NCI-H460 (cell line): ENCODE results near the gene FAM118B. TPM values are rescaled to one million over a fixed set of nuclear protein-coding genes. Genes with fewer than 3 reads are reported as not detected.
"Not testable (repeated sequence)": the region's sequence is repeated elsewhere in the genome, so short reads cannot be mapped to it uniquely, and the experiment has no call there.

Experiments used
- DNase-seq: peaks from one replicate; pipeline ENCODE4 v3.0.0-alpha.2; 2016; ENCODE audit warnings: low read depth; ENCODE audit errors: extremely low read depth
- small RNA-seq, 2 experiments: library from RNA; depleted of rRNA; stranded (forward); fragments of <200 nt; gene quantifications; one replicate each; pipeline ENCODE3, GENCODE V24; 2014
- total RNA-seq: library from RNA; depleted of rRNA; stranded (reverse); fragments of >200 nt; shearing (Covaris generic); gene quantifications from 2 replicates; pipeline ENCODE4 v1.2.3, GENCODE V29; 2014; rRNA removed

Gene FAM118B
- total RNA-seq, 1 experiment from 2014 or later: 14.5 TPM

DNA sequence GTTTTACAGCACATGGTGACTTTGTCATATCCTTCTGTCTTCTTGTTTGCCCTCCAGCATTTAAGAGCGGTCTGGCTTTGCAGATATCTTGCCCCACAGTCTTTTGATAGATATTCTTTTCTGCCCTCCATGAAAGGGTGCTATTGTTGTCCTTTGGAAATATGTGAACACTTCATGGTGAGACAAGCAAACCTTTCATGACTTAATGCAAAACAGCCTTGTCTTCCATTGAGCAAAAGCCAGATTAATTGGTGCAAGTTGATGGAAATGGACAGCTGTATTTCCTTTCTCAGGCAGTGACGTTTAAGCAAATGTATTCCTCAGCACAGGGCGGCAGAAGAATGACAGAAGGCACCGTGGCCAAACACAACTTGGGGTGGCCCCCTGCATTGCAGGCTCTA, 96.7 kb downstream of the FAM118B start:
- DNase-seq: no peak

DNA sequence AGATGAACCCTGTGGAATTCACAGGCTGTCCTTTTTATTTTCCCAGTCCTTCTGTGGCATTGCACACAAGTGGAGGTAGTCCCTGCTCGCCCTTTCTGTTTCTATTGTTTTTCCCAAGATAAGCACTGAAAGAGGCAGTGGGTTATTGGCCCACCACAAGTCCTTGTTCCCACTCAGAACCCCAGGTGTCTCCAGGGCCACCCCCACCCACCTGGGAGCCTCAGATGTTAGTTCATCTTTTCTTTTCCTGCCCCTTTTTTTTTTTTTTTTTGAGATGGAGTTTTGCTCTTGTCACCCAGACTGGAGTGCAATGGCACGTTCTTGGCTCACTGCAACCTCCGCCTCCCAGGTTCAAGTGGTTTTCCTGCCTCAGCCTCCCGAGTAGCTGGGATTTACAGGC, 97.2 kb downstream of the FAM118B start:
- DNase-seq: not testable (repeated sequence)

DNA sequence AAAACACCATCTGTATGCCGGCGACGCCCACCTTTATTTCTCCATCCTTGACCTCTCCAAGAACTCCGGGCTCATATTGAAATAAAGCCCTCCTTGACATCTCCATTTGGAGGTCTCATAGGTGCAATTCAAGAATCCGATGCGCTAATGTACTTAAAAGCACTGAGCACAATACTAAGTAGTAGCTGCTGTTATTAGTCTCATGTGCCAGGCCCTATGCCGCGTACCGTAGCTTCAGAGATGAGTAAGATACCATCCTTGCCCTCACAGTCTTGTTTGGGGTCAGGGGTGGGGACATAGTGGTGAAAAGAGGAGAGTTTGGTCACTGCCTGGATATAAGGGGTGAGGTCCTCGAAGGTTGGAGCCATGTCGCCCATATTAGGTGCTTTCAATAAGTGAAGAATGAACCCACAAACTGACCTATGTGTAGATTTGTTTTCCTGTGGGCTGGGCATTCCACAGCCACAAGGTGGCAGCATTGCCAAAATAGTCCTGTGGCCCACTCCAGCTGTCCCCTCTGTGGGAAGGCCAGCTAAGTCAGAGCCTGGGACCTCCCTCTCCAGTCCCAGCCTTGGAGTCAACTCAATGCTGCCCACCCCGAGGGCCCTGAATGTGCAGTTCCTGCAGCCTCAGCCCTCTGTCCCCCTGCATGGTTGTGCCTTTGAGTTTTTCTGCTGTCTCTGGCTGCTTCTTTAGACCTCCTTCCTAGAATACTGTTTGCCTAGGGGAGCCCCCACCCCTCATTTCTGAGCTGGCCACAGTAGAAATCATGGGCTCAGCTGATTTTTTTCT, 98.8 kb downstream of the FAM118B start:
- peak; percentile 58 for DNase-seq

DNA sequence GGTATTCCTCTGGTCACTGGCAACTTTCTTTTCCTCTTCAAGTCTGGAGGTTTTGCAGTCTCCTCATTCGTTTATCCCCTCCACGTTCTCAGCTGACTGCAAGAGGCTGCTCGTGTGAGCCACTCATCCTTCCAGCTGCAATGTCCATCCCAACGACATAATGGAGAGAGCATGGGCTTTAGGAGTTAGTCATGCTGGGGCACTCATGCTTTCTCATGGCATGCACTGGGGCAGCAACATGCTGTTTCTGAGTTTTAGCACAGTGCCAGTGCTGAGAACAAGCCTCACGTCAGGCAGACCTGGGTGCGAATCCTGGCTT, 99.4 kb downstream of the FAM118B start:
- no peak for DNase-seq

DNA sequence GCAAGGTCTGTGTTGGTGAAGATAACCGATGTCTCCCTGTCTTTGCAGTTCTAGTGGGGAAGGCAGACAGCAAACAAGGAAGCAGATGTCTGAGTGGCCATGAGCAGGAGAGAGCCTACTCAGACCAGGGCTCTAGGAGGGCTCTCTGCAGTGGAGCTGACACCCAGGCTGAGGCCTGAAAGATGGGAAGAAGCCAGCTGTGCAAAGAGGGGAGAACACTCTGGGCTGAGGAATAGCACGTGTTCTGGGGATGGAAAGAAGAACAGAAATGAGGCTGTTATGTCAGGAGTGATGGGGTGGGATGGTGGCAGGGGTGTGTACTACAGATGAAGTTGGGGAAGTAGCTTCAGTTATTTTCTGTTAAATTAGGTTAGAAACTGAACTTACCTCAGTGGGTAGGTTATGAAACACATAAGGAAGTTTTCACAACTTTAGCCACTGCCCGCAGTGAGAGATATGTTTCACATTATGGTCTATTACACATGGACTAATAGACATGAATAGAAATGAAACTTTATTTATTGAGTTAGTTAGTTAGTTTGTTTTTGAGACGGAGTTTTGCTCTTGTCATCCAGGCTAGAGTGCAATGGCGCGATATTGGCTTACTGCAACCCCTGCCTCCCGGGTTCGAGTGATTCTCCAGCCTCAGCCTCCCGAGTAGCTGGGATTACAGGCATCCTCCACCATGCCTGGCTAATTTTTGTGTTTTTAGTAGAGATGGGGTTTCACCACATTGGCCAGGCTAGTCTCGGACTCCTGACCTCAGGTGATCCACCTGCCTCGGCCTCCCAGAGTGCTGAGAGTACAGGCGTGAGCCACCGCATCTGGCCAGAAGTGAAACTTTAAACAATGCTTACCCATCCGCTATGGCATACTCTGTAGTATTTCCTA, 100.1 kb downstream of the FAM118B start:
- no peak for DNase-seq

Small RNA genes within 50 kb of the gene (small RNA-seq; reads per million reads assigned to genes)
- gene AP001893.2: 0 reads per million in 2 experiments
- gene RN7SL351P: 0 to 0.06 reads per million in 2 experiments
- 0 reads per million in 2 experiments for gene RNU4-86P

Other genes with a start within 250 kb of the FAM118B start
- gene CDON, start 148.9 kb upstream of the FAM118B start, total RNA-seq: 3.4 and 3.7 TPM in 2 replicates
- 15.3 and 27.6 TPM in 2 replicates for gene RPUSD4, start 132 bp upstream of the FAM118B start, total RNA-seq
- gene SRPRA, start 57.1 kb downstream of the FAM118B start, total RNA-seq: 94.7 and 97.3 TPM in 2 replicates
- gene FOXRED1, start 57.4 kb downstream of the FAM118B start, total RNA-seq: 13.2 and 17.1 TPM in 2 replicates
- gene TIRAP, start 71.3 kb downstream of the FAM118B start, total RNA-seq: 10.0 and 10.6 TPM in 2 replicates
- 35.9 and 38.2 TPM in 2 replicates for gene DCPS, start 92.3 kb downstream of the FAM118B start, total RNA-seq
- gene ST3GAL4, start 143.9 kb downstream of the FAM118B start, total RNA-seq: 22.3 and 31.3 TPM in 2 replicates